ENCODE measurements around the gene GNL1. TPM values are rescaled to one million over a fixed set of nuclear protein-coding genes. Genes with fewer than 3 reads are reported as not detected.
"Not testable (repeated sequence)": the region's sequence is repeated elsewhere in the genome, so short reads cannot be mapped to it uniquely, and the experiment has no call there.

The GNL1 gene
- total and polyA plus RNA-seq, 8 donors = 32.3 to 86.6 (median 42.0) TPM

GRCh38 chr6:30521082-30521481, 35.2 kb downstream of the GNL1 start:
- peak in 1 of 6 donors; percentile 12 for DNase-seq
- H3K27ac ChIP-seq; intact Hi-C loops (cut with DNase I); ATAC-seq; FAIRE-seq; H3K36me3 ChIP-seq; H3K27me3 ChIP-seq; H3K4me1 ChIP-seq; H3K4me3 ChIP-seq; H3K9me3 ChIP-seq: not testable (repeated sequence)
- WGBS, 2 donors = 78 to 80% methylated on average over 7 of the region's 7 CpGs

GRCh38 chr6:30520522-30520921, 35.8 kb downstream of the GNL1 start:
- 91 to 96% methylated on average over 6 of the region's 6 CpGs for WGBS, 2 donors
- TF ChIP-seq CTCF (IDR thresholded peaks at IDR 0.05) = no peak
- Histone ChIP-seq H3K4me1 (peaks cover 0 to 2% (median 0%) of the 10 kb centered on the region in 3 donors), H3K36me3 (no peaks in the 10 kb centered on the region), H3K27me3 (no peaks in the 10 kb centered on the region), H3K9me3 (no peaks in the 10 kb centered on the region), H3K4me3 (no peak overlapping the region), H3K27ac (no peak overlapping the region)
- ATAC-seq (no peak), FAIRE-seq (no peak), DNase-seq (peak in 1 of 6 donors; percentile 8)
- intact Hi-C loops (cut with DNase I) = no loop called here

GRCh38 chr6:30518505-30519145, 37.7 kb downstream of the GNL1 start:
- FAIRE-seq; H3K4me1 ChIP-seq; H3K9me3 ChIP-seq; H3K27me3 ChIP-seq; H3K4me3 ChIP-seq; H3K36me3 ChIP-seq; H3K27ac ChIP-seq; intact Hi-C loops (cut with DNase I); ATAC-seq; DNase-seq: not testable (repeated sequence)
- 84 to 85% methylated on average over 19 of the region's 19 CpGs for WGBS, 2 donors

- peak in 2 of 6 donors; percentile 43 to 73 for DNase-seq
- ATAC-seq; intact Hi-C loops (cut with DNase I); H3K4me1 ChIP-seq; H3K9me3 ChIP-seq; H3K27ac ChIP-seq; FAIRE-seq; H3K27me3 ChIP-seq; H3K4me3 ChIP-seq; H3K36me3 ChIP-seq: not testable (repeated sequence)
- WGBS, 2 donors = 93 to 96% methylated on average over 19 to 21 of the region's 21 CpGs
These were observed 38.4 kb downstream of the GNL1 start for GRCh38 chr6:30517767-30518504.

GRCh38 chr6:30516754-30517076, 39.6 kb downstream of the GNL1 start:
- H3K36me3 ChIP-seq; intact Hi-C loops (cut with DNase I); H3K27me3 ChIP-seq; FAIRE-seq; DNase-seq; ATAC-seq; H3K4me1 ChIP-seq; H3K9me3 ChIP-seq: not testable (repeated sequence)
- Histone ChIP-seq H3K27ac (peak overlapping the region; percentile 79 to 95 (median 92)), H3K4me3 (peak overlapping the region in 3 of 4 donors; percentile 23 to 48 (median 37))
- WGBS, 2 donors = 67% methylated on average over 9 of the region's 9 CpGs

GRCh38 chr6:30515944-30516753, 40.1 kb downstream of the GNL1 start:
- Histone ChIP-seq H3K4me3 (peak overlapping the region in 3 of 4 donors; percentile 23 to 48 (median 37)), H3K9me3 (no peaks in the 10 kb centered on the region), H3K4me1 (peaks cover 0 to 2% (median 0%) of the 10 kb centered on the region in 3 donors), H3K27me3 (no peaks in the 10 kb centered on the region), H3K36me3 (no peaks in the 10 kb centered on the region), H3K27ac (peak overlapping the region; percentile 79 to 95 (median 92))
- intact Hi-C loops (cut with DNase I) = no loop called here
- FAIRE-seq (peak; percentile 54), DNase-seq (peak; percentile 79 to 92 (median 88)), ATAC-seq (peak; percentile 96 to 98 (median 98))
- 1 to 3% methylated on average over 33 of the region's 33 CpGs for WGBS, 2 donors
- TF ChIP-seq CTCF (IDR thresholded peaks at IDR 0.05) = no peak
